HG03558 (cell line): ENCODE results near the gene NUFIP2.
"Not testable (repeated sequence)": the region's sequence is repeated elsewhere in the genome, so short reads cannot be mapped to it uniquely, and the experiment has no call there.

Source experiments
- ATAC-seq: cut with Tn5 transposase; IDR thresholded peaks from one replicate; pipeline ENCODE4 v1.9.1; 2021; ENCODE audit warnings: moderate number of reproducible peaks; ENCODE audit not compliant: unreplicated experiment; ENCODE audit errors: extremely low read depth

The NUFIP2 gene

GRCh38 chr17:29283961-29284360 lies 10.0 kb downstream of the NUFIP2 start:
- ATAC-seq = no peak

GRCh38 chr17:29283496-29283895 lies 10.5 kb downstream of the NUFIP2 start:
- ATAC-seq = no peak

- no peak for ATAC-seq
Observed at GRCh38 chr17:29279397-29280070, 14.4 kb downstream of the NUFIP2 start.

DNA sequence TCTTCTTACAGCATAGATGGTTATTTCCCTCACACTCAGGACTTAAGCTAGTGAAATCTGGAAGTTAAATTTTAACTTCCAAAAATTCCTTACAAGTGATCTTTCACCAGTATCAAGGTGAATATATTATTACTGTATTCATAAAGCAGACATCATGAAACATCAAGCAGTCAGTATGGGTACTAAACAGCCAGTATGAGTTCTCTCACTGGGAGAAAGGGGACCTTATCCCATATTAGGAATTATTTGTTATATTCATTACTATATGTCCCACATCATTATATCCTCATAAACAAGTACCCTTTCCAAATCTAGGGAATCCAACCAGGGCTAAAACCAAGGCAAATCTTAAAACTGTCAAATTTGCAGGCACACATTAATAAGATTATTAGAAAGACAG lies 15.3 kb downstream of the NUFIP2 start:
- no peak for ATAC-seq

GRCh38 chr17:29273924-29274323 lies 20.0 kb downstream of the NUFIP2 start:
- ATAC-seq = no peak

DNA sequence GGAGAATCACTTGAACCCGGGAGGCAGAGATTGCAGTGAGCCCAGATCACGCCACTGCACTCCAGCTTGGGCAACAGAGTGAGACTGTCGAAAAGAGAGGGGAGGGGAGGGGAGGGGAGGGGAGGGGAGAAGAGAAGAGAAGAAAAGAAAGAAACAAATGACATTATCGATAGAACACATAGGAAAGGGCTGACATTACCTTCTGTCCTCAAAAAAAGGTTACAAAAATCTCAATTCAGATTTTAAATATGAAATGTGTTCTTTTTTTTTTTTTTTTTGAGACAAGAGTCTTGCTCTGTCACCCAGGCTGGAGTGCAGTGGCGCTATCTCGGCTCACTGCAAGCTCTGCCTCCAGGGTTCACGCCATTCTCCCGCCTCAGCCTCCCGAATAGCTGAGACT lies 22.0 kb downstream of the NUFIP2 start:
- not testable (repeated sequence) for ATAC-seq

DNA sequence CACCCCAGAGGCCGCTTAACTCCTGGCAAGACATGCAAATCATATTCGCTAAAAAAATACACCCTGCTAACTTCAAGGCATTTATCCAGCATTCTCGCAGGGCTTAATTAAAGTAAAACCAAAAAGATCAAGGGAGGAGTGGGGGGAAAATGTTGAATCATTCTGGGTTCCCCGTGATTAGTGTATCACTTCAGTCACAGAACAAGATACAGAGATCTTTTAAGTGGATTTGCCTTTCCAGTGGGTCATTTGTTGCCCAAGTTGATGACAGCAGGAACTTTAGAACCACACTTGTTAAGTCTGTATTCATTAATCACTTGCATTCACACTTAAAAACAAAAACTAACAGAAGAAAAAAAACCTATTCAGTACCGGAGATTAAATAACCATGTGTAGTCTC lies 30.0 kb downstream of the NUFIP2 start:
- no peak for ATAC-seq

DNA sequence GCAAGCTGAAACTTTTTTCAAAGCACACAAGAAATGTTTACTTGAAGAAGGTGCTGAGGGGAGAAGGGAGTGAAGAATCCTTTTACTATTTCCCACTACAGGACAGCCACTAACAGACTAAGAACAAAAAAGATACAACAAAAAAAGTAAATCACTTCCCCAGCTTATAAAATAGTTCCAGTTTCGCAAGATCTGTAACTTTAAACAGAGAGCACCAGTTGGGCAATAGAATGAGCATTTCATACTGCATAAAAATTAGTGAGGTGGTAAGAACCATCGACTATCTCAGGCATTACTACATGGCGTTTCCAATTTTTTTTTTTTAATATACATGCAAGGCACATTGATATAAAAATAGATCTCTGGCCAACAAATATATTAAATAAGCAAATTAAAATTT lies 36.2 kb downstream of the NUFIP2 start:
- no peak for ATAC-seq

DNA sequence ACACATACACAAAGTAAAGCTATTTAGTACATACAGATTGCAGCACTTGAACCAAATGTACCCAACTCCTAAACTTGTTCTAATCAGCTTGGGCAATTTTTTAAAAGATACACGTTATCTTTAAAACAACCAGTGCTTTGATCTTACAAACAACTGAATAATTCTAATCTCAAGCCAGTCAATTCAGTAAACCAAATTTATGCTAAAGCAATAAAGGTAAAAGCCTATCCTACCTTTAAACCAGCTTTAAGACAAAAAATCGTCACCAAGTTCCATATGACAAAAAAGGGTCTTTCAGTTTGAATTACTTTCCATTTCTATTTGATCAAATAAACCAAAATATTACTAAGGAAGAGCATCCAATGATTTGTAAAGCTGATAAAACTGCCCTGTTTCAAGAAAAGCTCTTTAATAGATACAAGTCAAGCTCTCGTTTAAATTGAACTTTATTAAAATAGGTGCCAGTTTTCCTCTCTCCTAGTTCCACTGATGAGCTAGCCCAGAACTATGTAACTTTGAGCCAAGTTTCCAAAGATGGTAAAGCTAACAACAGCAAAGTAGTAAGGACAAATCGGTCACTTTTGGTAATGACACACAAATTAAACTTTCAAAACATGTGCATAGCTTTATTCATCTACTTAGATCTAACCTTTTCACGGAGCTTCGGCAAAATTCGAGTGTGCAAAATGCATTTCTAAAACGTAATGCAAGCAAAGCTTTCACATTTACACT lies 37.0 kb downstream of the NUFIP2 start:
- no peak for ATAC-seq

DNA sequence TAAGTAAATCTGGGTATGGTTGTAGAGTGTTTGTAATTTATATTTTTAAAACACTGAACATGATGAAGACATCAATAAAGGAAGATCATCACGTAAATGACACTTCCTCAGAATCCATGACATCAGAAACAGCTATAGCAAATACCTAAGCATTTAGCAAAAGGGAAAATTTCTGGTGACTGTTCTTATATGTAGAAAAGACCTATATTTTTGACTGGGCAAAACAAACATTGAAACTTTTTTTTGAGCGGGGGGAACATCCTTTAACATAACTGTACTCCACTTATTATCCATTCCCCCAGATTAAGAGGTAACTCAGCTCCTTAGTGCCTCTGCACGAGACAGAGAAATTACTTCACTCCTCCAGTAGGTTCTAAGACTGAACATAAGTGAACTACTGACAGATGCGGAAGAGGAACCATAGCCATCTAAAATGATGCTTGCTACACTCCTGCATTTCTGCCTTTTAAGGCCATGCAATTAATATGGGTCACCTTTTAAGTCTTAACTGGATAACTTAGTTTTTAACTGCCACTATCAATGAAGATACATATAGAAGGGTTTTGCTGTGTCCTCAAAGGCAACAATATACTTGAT lies 37.9 kb downstream of the NUFIP2 start:
- no peak for ATAC-seq

GRCh38 chr17:29253037-29253436 lies 40.9 kb downstream of the NUFIP2 start:
- ATAC-seq = no peak

DNA sequence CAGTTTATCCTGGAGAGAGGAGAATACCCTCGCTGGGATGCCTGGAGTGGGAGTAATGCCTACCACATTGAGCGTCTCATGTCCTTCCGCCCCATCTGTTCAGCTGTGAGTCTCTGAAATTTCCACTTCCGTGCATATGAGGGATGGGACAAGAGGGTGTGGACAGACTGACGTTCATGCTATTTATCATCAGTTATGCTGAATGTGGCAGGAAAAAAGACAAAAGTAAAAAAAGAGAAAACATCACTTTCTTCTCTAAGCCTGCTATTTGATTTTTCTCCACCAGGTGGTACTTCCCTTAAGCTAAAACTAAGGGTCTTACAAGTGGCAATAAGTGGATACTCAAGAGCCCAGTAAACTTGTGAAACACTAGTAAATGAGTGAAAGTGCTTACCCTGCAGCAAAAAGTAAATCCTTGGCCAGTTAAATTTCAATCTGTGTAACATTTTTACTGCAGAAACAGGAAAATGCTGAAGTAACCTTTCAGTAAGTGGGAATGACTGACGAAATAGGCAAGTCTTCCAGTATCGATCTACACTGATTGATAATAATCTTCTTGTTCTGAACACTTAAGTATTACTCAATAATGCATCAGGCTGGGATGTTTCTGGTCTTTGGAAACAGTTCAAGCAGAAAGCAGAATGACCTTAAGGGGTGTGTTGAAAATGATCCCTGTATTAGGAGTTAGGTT lies 41.7 kb downstream of the NUFIP2 start:
- no peak for ATAC-seq

DNA sequence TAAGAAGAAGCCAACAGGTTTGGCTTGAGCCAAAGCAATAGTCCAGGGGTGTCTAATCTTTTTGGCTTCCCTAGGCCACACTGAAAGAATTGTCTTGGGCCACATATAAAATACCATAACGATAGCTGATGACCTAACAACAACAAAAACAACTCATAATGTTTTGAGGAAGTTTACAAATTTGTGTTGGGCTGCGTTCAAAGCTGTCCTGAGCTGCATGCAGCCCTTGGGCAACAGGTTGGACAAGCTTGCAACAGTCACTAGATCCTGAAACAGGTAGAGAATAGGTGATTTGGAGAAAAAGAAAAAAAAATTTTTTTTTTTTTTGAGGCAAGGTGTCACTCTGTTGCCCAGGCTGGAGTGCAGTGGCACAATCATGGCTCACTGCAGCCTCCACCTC lies 42.8 kb downstream of the NUFIP2 start:
- no peak for ATAC-seq

- no peak for ATAC-seq
Observed at GRCh38 chr17:29250666-29251065, 43.3 kb downstream of the NUFIP2 start.

DNA sequence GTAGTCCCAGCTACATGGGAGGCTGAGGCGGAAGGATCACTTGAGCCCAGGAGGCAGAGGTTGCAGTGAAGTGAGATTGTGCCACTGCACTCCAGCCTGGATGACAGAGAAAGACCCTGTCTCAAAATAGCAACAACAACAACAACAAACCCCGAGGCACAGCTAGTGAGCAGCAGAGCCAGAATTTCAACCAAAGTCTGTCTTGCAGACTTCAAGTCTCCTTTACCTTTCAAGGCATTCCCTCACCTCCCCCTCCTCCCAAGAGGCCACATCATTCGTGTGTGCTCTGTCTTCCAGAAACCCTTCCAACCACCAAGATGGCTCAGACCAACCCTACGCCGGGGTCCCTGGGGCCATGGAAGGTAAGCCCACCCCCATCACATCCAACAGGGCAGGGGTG lies 45.1 kb downstream of the NUFIP2 start:
- no peak for ATAC-seq

DNA sequence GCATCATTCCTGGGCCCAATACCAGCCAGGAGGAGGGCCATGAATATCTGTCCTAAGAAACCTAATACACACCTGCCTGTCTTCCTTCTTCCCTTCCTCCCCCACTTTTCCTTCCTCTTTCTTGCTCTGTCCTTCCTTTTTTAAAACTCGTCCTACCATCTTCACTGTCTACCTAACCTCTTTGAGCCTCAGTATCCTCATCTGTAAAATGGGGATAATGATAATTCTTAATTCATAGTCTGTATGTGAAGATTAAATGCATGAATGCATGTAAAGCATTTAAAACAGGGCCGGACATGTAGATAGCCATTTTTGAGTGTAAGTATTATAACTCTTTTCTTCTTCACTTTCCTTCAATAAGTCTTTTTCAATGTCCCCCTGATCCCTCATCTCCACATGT lies 46.7 kb downstream of the NUFIP2 start:
- no peak for ATAC-seq

- no peak for ATAC-seq
Observed at GRCh38 chr17:29246628-29247027, 47.3 kb downstream of the NUFIP2 start, which contains the start of gene CRYBA1. CRYBA1 (plus strand) TSS chr17:29246859; CDS start chr17:29246864, 5 bp downstream.

GRCh38 chr17:29245401-29245800 lies 48.5 kb downstream of the NUFIP2 start:
- ATAC-seq = no peak

- no peak for ATAC-seq
Observed at GRCh38 chr17:29243792-29244191, 50.2 kb downstream of the NUFIP2 start.

- no peak for ATAC-seq
Observed at GRCh38 chr17:29242790-29243189, 51.2 kb downstream of the NUFIP2 start.

DNA sequence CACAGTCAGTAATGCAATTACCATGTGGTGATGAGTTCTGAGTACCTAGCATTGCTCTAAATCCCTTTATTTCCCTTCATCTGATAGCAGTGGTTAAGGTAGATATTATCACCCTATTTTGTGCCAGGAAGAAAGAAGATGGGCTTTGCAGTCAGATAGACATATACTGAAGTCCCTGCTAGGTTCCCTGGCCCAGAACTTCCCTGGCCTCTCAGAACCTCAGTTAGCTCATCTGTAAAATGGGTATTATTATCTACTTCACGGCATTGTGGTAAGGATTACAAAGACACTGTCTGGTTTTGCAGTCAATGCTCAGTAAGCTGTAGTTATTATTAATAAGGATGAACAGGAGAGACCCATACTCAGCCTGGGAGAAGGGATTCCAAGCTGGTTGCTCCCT lies 51.9 kb downstream of the NUFIP2 start:
- no peak for ATAC-seq
